Pancreas (tissue), 10 donors: ENCODE results near the gene TENM3. TPM values are rescaled to one million over a fixed set of nuclear protein-coding genes. Genes with fewer than 3 reads are reported as not detected.

Experiments used
- ATAC-seq, 4 donors: fragments of 200-7000 bp; cut with Tn5 transposase; one replicate each; pipeline versions ENCODE4 v1.8.0 to v1.9.1; 2020; ENCODE audit warnings: mild to moderate bottlenecking in 4 of 4, moderate library complexity in 4 of 4
- DNase-seq, 6 donors: peaks; one replicate each; pipeline ENCODE4 v3.0.0-alpha.2; 2020
- FAIRE-seq: peaks from 2 replicates; lab custom pipeline; 2012; peaks lifted over from hg19 to GRCh38; lab: Jason Lieb, UNC
- H3K27ac ChIP-seq, 4 donors: fragments of 200-600 bp; sonication (generic); 1 replicate in 3 of 4; 2 replicates in 1 of 4; pipeline versions ENCODE4 v1.5.0 to v1.8.0; 2020
- H3K27me3 ChIP-seq, 4 donors: fragments of 200-600 bp; one replicate each; pipeline ENCODE4 v1.8.0; 2021
- H3K36me3 ChIP-seq, 3 donors: fragments of 200-600 bp; sonication (generic) in 1 of 3; one replicate each; pipeline versions ENCODE4 v1.5.0 to v1.8.0; 2020 to 2021
- H3K4me1 ChIP-seq, 3 donors: fragments of 200-600 bp; one replicate each; pipeline ENCODE4 v1.8.0; 2021
- H3K4me3 ChIP-seq, 4 donors: fragments of 200-600 bp; sonication (generic) in 2 of 4; one replicate each; pipeline versions ENCODE4 v1.5.0 to v1.8.0; 2020 to 2021
- H3K9me3 ChIP-seq, 4 donors: fragments of 200-600 bp; one replicate each; pipeline ENCODE4 v1.8.0; 2021
- WGBS, 2 donors: extraction: QIAGEN DNeasy Blood & Tissue Kit; methylation state at CpG; one replicate each; pipeline ENCODE4 v1.1.7; 2013; 5-methylcytosine and 5-hydroxymethylcytosine counted together
- intact Hi-C, 3 donors: fragments of 100-400 bp; cut with DNase I; formaldehyde crosslinking; loops; one replicate each; pipeline versions ENCODE4 v1.11.1 to v1.14.2; 2022
- polyA plus RNA-seq, 2 donors: library from polyadenylated mRNA; stranded (reverse); fragments of 200-250 nt; gene quantifications; one replicate each; pipeline ENCODE4 v1.2.3, GENCODE V29; 2013
- total RNA-seq, 6 donors: library from RNA; stranded (reverse); fragmentation: NEBNext Ultra II Directional in 4 of 6; extraction: Animal tissue kit (Norgen Biotek cat#: 25700) in 4 of 6; gene quantifications; one replicate each; pipeline versions ENCODE4 v1.2.1 to v1.2.4, GENCODE V29; 2021 to 2023
- TF ChIP-seq, protein P1 (sequence below), 4 donors: fragments of 200-600 bp; sonication (generic) in 3 of 4; IDR thresholded peaks; one replicate each; pipeline versions ENCODE4 v1.5.0 to v1.8.0; 2021; ENCODE audit warnings: antibody characterized with exemption in 4 of 4
- donor health status: healthy with polysubstance abuse.
- donor health status: DM: no; HTN: no; CAD: no; lungs with moderate emphysema.
- donor health status: DM: no; HTN: no; CAD: no.
- donor health status: control.
- donor health status: control.
- donor health status: Bipolar disorder and iron deficiency.
- donor health status: DM: yes; HTN: yes; CAD: no.
- donor health status: DM: no; HTN: no; CAD: no.
- donor health status: DM: no; HTN: no; CAD: no.
- donor health status: DM: yes; HTN: yes; CAD: no.

The TENM3 gene
- total and polyA plus RNA-seq, 8 donors = 0.99 to 6.1 (median 4.4) TPM

- TF ChIP-seq, protein P1, sequence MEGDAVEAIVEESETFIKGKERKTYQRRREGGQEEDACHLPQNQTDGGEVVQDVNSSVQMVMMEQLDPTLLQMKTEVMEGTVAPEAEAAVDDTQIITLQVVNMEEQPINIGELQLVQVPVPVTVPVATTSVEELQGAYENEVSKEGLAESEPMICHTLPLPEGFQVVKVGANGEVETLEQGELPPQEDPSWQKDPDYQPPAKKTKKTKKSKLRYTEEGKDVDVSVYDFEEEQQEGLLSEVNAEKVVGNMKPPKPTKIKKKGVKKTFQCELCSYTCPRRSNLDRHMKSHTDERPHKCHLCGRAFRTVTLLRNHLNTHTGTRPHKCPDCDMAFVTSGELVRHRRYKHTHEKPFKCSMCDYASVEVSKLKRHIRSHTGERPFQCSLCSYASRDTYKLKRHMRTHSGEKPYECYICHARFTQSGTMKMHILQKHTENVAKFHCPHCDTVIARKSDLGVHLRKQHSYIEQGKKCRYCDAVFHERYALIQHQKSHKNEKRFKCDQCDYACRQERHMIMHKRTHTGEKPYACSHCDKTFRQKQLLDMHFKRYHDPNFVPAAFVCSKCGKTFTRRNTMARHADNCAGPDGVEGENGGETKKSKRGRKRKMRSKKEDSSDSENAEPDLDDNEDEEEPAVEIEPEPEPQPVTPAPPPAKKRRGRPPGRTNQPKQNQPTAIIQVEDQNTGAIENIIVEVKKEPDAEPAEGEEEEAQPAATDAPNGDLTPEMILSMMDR (IDR thresholded peaks at IDR 0.05) = no peak
- intact Hi-C loops = no loop called here
- FAIRE-seq (no peak), DNase-seq (no peak), ATAC-seq (no peak)
- peaks cover 0 to 34% (median 5%) of the 10 kb centered on the region in 4 donors for H3K27me3 ChIP-seq
- H3K9me3 ChIP-seq = no peaks in the 10 kb centered on the region
- no peaks in the 10 kb centered on the region for H3K36me3 ChIP-seq
- WGBS, 2 donors = 51 to 69% methylated on average over 4 of the region's 4 CpGs
- H3K4me1 ChIP-seq = peaks cover 0 to 8% (median 4%) of the 10 kb centered on the region in 3 donors
- no peak overlapping the region for H3K4me3 ChIP-seq
- no peak overlapping the region for H3K27ac ChIP-seq
Measured at GRCh38 chr4:182451441-182451840, 208.2 kb downstream of the TENM3 start.

DNA sequence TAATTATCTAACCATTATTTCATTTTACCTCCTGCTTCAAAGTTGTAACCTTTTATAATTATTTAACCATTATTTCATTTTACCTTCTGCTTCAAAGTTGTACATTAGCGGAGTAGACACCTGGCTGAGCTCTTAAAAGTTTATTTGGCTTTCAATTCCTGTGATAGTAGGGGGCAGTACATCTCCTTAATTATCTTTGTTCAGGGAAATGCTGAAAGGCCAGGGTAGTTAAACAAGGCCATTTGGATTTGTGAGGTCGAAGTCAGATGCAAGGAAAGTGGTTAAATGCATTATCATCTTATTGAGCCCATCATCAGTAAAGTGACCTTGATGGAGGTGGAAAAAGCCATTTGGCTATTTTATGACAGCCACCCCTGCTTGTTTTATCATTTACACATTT lies 210.6 kb downstream of the TENM3 start:
- no peak overlapping the region for H3K27ac ChIP-seq
- 37 to 69% methylated on average over 2 of the region's 2 CpGs for WGBS, 2 donors
- no peaks in the 10 kb centered on the region for H3K36me3 ChIP-seq
- intact Hi-C loops = no loop called here
- no peak for FAIRE-seq
- H3K9me3 ChIP-seq = no peaks in the 10 kb centered on the region
- H3K4me3 ChIP-seq = no peak overlapping the region
- H3K4me1 ChIP-seq = peaks cover 0 to 6% (median 4%) of the 10 kb centered on the region in 3 donors
- ATAC-seq = peak in 1 of 4 donors; percentile 39
- H3K27me3 ChIP-seq = peaks cover 0 to 34% (median 5%) of the 10 kb centered on the region in 4 donors
- TF ChIP-seq, protein P1 (IDR thresholded peaks at IDR 0.05) = no peak
- no peak for DNase-seq

DNA sequence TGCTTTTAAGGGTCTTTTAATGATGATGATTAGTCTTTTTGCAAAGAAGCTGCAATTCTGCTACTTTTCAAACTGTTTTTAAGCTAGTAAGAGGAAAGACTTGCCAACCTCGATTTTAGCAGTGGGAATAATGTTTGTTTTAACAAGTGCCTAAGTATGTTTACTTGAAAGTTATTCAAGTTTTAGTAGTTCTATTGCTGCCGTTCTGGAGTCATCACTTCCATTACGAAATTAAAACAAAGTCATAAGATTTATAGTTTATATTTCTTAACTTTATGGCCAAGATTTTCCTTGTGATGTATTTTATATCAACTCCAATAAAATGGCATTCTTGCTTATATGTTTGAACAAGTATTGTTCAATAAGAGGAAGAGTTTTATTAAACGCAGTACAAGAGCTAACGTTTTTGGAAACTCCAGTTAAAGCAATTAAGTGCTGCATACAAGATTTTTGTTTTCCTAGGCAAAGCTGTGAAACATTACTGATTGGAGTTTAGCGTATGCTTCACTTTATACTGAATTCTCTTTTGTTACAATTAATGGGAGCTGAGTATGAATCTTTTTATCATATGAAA lies 211.3 kb downstream of the TENM3 start:
- TF ChIP-seq, protein P1 (IDR thresholded peaks at IDR 0.05) = no peak
- Histone ChIP-seq H3K27ac (peak overlapping the region in 1 of 4 donors; percentile 0), H3K36me3 (no peaks in the 10 kb centered on the region), H3K27me3 (peaks cover 0 to 34% (median 5%) of the 10 kb centered on the region in 4 donors), H3K4me3 (no peak overlapping the region), H3K9me3 (no peaks in the 10 kb centered on the region), H3K4me1 (peaks cover 0 to 4% (median 3%) of the 10 kb centered on the region in 3 donors)
- ATAC-seq = peak in 2 of 4 donors; percentile 31 to 64
- WGBS, 2 donors = 29 to 39% methylated on average over 6 of the region's 6 CpGs
- no peak for DNase-seq
- FAIRE-seq = no peak
- intact Hi-C loops = no loop called here

- FAIRE-seq (no peak), ATAC-seq (no peak), DNase-seq (no peak)
- TF ChIP-seq, protein P1 (IDR thresholded peaks at IDR 0.05) = no peak
- no peaks in the 10 kb centered on the region for H3K9me3 ChIP-seq
- no peaks in the 10 kb centered on the region for H3K36me3 ChIP-seq
- intact Hi-C loops = no loop called here
- H3K4me3 ChIP-seq = no peak overlapping the region
- 72 to 78% methylated on average over 5 of the region's 5 CpGs for WGBS, 2 donors
- no peaks in the 10 kb centered on the region for H3K27me3 ChIP-seq
- H3K4me1 ChIP-seq = no peaks in the 10 kb centered on the region
- no peak overlapping the region for H3K27ac ChIP-seq
Measured at GRCh38 chr4:182465114-182465513, 221.9 kb downstream of the TENM3 start.

DNA sequence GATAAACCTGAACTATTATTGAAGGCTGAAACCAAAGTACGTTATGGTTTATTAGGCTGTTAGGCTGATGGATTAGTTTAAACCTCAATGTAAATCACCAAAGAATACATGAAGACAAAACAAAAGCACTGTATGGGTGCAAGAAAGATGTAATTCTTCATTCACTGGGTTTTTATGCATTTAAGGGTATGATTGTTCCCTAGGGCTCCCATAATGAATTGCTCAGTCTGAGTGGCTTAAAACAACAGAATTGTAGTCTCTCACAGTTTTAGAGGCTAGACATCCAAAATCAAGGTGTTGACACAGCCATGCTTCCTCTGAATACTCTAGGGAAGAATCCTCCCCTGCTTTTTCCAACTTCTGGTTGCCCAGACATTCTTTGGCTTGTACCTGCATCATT lies 222.8 kb downstream of the TENM3 start:
- no peaks in the 10 kb centered on the region for H3K36me3 ChIP-seq
- FAIRE-seq (no peak), DNase-seq (no peak), ATAC-seq (no peak)
- H3K27ac ChIP-seq = no peak overlapping the region
- intact Hi-C loops = no loop called here
- H3K4me3 ChIP-seq = no peak overlapping the region
- no peaks in the 10 kb centered on the region for H3K27me3 ChIP-seq
- H3K4me1 ChIP-seq = no peaks in the 10 kb centered on the region
- no peaks in the 10 kb centered on the region for H3K9me3 ChIP-seq
- WGBS, 2 donors = 75 to 77% methylated on average over 1 of the region's 1 CpG
- TF ChIP-seq, protein P1 (IDR thresholded peaks at IDR 0.05) = no peak
